Keratinocyte (primary cell): ENCODE measurements around the gene HSP90B1.
A peak's percentile ranks its signal among the peaks of the same experiment; 100 is the strongest.

ENCODE experiments used
- CTCF ChIP-seq, 3 experiments: IDR thresholded peaks in 1 of 3; conservative IDR thresholded peaks in 1 of 3; optimal IDR thresholded peaks in 1 of 3; 2 replicates in 2 of 3; 3 replicates in 1 of 3; pipeline versions ENCODE3 to v1.5.1; 2011; ENCODE audit warnings: low read length in 3 of 3, mild to moderate bottlenecking in 3 of 3, moderate library complexity in 2 of 3, control low read depth in 1 of 3, inconsistent platforms in 1 of 3; ENCODE audit not compliant: insufficient read depth in 2 of 3; ENCODE audit errors: extremely low read depth in 1 of 3
- EZH2 ChIP-seq: IDR thresholded peaks from one replicate; pipeline ENCODE4 v1.6.1; 2012; ENCODE audit warnings: inconsistent platforms, mild to moderate bottlenecking, low read length, moderate library complexity

DNA sequence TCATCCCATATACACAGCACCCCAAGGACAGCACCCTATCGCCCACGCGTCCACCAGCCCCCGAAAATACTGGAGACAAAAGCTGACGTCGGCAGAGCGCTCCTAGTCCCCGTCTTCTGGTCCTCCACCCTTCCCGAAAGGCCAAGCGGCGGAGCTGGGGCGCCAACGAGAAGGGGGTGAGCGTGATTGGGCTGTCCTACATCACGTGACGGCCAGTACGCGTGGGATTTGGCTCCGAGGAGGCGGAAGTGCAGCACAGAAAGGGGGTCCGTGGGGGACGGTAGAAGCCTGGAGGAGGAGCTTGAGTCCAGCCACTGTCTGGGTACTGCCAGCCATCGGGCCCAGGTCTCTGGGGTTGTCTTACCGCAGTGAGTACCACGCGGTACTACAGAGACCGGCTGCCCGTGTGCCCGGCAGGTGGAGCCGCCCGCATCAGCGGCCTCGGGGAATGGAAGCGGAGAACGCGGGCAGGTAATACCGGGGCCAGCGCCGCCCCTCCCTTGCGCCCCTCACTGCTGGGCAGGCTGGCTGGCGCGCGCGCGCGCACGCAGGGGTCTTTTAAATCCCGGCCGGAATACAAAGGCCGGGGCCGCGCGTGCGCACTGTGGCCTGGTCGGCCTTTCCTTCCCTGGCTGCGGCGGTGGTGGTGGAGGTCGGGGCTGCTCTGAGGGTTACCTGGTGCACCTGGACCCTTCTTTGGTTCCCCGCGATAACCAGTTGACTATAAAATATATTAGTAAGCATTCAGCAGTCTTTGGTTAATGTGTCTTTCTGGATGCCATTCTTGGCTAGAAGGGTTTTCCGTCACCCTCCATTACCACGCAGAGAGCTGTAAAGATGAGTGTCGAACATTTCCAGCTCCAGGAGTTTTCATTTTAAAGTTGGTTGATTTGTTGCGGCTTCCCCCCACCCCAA lies 35.6 kb downstream of the HSP90B1 start, which contains the start of gene TDG:
- TF ChIP-seq CTCF (optimal IDR thresholded peaks at IDR 0.05 in 1 of 3, IDR thresholded peaks at IDR 0.05 in 1 of 3, conservative IDR thresholded peaks at IDR 0.05 in 1 of 3; ENCODE audit: extremely low read depth in 1 of 3, insufficient read depth in 2 of 3, low read length in 3 of 3) (peak in 1 of 3 experiments; percentile 52), EZH2 (no peak)
